Left ventricle myocardium inferior (tissue), 1 donor: ENCODE data around the gene VPS54. TPM values are rescaled to one million over a fixed set of nuclear protein-coding genes. Genes with fewer than 3 reads are reported as not detected.
"Not testable (repeated sequence)": the region's sequence is repeated elsewhere in the genome, so short reads cannot be mapped to it uniquely, and the experiment has no call there.

ENCODE experiments used
- DNase-seq: peaks from one replicate; pipeline ENCODE4 v3.0.0-alpha.2; 2020
- H3K27ac ChIP-seq: fragments of 200-600 bp; replicated peaks from 2 replicates; pipeline ENCODE4 v1.8.0; 2021
- H3K27me3 ChIP-seq: fragments of 200-600 bp; 2 replicates; pipeline ENCODE4 v1.8.0; 2021; ENCODE audit warnings: low read depth
- H3K36me3 ChIP-seq: fragments of 200-600 bp; 2 replicates; pipeline ENCODE4 v1.8.0; 2021
- H3K4me1 ChIP-seq: fragments of 200-600 bp; 2 replicates; pipeline ENCODE4 v1.8.0; 2021
- H3K4me3 ChIP-seq: fragments of 200-600 bp; 2 replicates; pipeline ENCODE4 v1.8.0; 2021; ENCODE audit warnings: mild to moderate bottlenecking, moderate library complexity
- H3K9me3 ChIP-seq: fragments of 200-600 bp; replicated peaks from 2 replicates; pipeline ENCODE4 v1.8.0; 2021
- intact Hi-C: fragments of 100-400 bp; cut with micrococcal nuclease; formaldehyde crosslinking; loops from one replicate; pipeline ENCODE4 v1.11.0; 2022
- total RNA-seq: library from RNA; stranded (reverse); fragmentation: NEBNext Ultra II Directional; extraction: Animal tissue kit (Norgen Biotek cat#: 25700); gene quantifications from one replicate; pipeline ENCODE4 v1.2.1, GENCODE V29; 2021
- TF ChIP-seq, protein P1 (sequence below): fragments of 200-600 bp; IDR thresholded peaks from 2 replicates; pipeline ENCODE4 v1.8.0; 2021; ENCODE audit warnings: antibody characterized with exemption, mild to moderate bottlenecking, borderline replicate concordance
- donor health status: DM: no; HTN: yes; CAD: no; lungs with severe emphysema.

Gene VPS54
- total RNA-seq, 1 donor from 2014 or later: 9.9 TPM

DNA sequence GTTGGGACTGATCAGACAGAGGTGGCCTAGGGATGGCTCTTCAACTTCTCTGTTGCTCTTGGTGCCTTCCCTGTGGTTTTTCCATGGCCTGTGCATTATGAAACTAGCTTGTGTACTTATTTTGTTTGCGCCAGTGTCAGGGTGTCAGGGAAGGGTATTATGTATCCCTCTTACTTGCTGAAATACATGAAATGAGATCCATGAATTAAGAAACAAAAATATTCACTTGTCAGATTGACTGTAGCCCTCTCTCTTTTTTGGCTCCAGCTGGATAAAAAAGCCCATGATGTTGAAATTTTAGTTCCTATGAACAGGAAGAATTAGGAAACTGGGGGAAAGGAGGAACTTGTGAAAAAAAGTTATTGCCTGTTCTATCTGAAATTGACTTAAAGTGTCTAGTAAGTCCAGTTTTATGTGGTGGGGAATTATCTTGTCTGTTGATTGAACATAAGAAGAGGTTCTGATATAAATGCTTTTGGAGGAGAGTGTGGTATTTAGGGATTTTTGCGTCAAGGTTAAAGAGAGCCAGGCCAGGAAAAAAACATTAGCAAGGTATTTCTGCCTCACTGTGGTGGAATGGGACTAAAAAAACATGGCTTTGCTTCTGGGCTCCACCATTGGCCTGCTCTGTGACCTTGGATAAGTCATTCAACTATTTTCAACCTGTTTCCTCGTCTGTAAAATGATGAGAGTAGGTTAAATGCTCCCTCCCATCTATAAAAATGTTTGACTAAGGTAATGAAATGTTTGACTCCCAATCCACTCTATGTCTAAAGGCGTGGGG is 165.5 kb downstream of the VPS54 start:
- peaks cover 30% of the 10 kb centered on the region for H3K36me3 ChIP-seq
- H3K9me3 ChIP-seq: no peaks in the 10 kb centered on the region
- no peak for DNase-seq
- TF ChIP-seq, protein P1, sequence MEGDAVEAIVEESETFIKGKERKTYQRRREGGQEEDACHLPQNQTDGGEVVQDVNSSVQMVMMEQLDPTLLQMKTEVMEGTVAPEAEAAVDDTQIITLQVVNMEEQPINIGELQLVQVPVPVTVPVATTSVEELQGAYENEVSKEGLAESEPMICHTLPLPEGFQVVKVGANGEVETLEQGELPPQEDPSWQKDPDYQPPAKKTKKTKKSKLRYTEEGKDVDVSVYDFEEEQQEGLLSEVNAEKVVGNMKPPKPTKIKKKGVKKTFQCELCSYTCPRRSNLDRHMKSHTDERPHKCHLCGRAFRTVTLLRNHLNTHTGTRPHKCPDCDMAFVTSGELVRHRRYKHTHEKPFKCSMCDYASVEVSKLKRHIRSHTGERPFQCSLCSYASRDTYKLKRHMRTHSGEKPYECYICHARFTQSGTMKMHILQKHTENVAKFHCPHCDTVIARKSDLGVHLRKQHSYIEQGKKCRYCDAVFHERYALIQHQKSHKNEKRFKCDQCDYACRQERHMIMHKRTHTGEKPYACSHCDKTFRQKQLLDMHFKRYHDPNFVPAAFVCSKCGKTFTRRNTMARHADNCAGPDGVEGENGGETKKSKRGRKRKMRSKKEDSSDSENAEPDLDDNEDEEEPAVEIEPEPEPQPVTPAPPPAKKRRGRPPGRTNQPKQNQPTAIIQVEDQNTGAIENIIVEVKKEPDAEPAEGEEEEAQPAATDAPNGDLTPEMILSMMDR: no peak
- H3K4me3 ChIP-seq: no peak overlapping the region
- H3K4me1 ChIP-seq: peaks cover 78% of the 10 kb centered on the region
- peak overlapping the region; percentile 52 for H3K27ac ChIP-seq
- intact Hi-C loops: no loop called here
- no peaks in the 10 kb centered on the region for H3K27me3 ChIP-seq

DNA sequence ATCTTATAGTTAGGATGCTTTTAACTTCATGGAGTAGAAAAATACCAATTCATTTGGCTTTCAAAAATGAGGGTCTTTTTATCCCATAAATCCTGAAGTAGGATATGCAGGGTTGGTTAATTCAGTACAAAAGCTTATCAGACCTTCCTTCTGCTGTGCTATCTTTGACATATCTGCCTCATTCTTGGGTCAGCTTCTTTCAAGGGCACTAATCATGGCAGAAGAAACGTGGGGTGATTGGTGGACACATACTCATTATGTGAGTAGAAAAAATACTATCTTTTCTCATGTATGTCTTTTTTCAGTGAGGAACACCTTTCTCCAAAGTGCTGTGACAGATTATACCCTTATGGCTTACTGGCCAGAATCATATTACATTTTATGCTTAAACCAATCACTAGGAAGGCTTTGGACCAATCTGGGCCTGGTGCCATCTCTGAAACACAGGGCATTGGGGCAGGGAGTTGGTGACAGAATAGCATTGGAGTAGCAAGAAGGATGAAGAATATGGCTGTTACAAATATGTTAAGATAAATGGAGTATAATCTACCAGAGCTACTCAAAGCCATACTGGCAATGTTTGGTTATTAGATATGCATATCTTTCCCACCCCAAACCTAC is 167.4 kb downstream of the VPS54 start:
- H3K27me3 ChIP-seq: no peaks in the 10 kb centered on the region
- intact Hi-C loops: no loop called here
- no peaks in the 10 kb centered on the region for H3K9me3 ChIP-seq
- H3K4me3 ChIP-seq: no peak overlapping the region
- TF ChIP-seq, protein P1: no peak
- peaks cover 11% of the 10 kb centered on the region for H3K36me3 ChIP-seq
- H3K4me1 ChIP-seq: peaks cover 94% of the 10 kb centered on the region
- no peak for DNase-seq
- no peak overlapping the region for H3K27ac ChIP-seq

DNA sequence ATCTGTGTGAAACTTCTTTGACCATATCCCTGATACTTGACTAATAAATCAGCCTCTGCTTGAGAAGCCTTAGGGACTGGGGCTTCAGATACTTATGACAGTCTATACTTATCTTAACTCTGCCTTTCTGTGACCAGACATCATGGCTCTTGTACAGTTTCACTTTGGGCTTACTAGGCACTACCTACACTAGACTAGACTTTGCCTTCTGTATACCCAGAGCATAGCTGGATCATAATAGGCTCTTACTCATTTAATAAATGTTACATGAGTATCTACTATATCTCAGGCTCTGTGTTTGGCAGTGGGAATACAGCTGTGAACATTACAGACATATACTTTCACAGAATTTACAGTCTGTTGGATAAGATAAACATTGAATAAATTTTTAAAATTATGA is 168.6 kb downstream of the VPS54 start:
- peaks cover 98% of the 10 kb centered on the region for H3K4me1 ChIP-seq
- no peak overlapping the region for H3K4me3 ChIP-seq
- no peaks in the 10 kb centered on the region for H3K36me3 ChIP-seq
- peak overlapping the region; percentile 97 for H3K27ac ChIP-seq
- H3K27me3 ChIP-seq: no peaks in the 10 kb centered on the region
- no peak for DNase-seq
- H3K9me3 ChIP-seq: no peaks in the 10 kb centered on the region
- TF ChIP-seq, protein P1: no peak
- intact Hi-C loops: no loop called here

DNA sequence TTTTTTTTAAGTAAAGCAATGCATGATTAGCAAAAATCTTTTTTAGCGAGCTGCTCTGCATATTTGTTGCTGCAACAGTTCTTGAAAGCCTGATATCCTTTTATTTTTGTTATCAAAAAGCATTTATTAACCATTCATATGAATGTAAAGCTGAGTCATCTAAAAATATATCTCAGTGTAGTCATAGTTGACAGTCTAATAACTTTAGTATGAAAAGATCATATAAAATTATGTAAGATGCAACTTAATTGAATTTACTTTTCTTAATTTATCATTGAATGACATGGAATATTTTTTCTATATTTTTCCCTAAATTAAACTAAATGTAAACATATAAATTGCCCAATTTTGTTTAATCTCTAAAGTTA is 169.0 kb downstream of the VPS54 start:
- H3K4me1 ChIP-seq: peaks cover 98% of the 10 kb centered on the region
- TF ChIP-seq, protein P1: no peak
- H3K27ac ChIP-seq: peak overlapping the region; percentile 97
- H3K9me3 ChIP-seq: no peaks in the 10 kb centered on the region
- intact Hi-C loops: no loop called here
- no peak overlapping the region for H3K4me3 ChIP-seq
- no peaks in the 10 kb centered on the region for H3K36me3 ChIP-seq
- H3K27me3 ChIP-seq: no peaks in the 10 kb centered on the region
- no peak for DNase-seq

DNA sequence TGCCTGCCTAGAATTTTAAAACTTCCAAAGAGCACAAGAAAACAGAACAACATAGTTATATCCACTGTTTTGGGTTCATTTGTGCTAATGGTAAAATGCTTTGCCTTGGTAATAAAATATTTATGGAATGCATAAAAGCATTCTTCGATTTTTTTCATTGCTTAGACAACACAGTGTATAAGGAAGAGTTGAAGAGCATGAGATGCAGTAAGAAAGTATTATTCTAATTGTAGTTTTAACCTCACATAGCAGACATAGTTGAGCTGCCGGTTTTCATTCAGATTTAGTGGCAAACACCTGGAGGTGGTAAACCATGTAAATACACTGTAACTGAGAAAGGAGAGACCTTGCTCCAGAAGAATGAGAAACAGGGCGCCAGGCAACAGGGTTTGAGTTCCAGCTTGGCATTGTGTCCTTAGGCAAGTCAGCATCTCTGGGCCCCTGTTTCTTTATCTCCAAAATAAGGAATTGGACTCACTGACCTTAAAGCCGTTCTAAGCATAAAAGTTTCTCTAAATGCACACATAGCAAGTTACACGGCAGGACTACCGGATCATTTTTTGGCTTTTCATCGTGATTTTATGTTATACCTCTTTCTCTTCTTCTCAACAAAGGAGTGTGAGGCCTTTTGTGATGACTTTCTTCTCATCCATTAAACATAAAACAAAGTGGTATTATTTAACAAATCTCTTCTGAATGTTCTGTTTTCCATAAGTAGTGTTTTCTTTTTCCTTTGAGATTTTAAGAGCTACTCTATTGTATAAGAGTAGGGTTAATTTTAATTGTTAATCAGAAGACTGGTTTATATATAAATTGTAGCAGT is 169.6 kb downstream of the VPS54 start:
- no peak for DNase-seq
- no peaks in the 10 kb centered on the region for H3K27me3 ChIP-seq
- H3K4me1 ChIP-seq: peaks cover 98% of the 10 kb centered on the region
- peak overlapping the region; percentile 97 for H3K27ac ChIP-seq
- no peaks in the 10 kb centered on the region for H3K36me3 ChIP-seq
- peak overlapping the region; percentile 1 for H3K4me3 ChIP-seq
- intact Hi-C loops: loop anchor here (10.0 kb wide), 1 partner anchor 155 kb away; no protein-coding TSS in a partner anchor
- TF ChIP-seq, protein P1: no peak
- no peaks in the 10 kb centered on the region for H3K9me3 ChIP-seq

DNA sequence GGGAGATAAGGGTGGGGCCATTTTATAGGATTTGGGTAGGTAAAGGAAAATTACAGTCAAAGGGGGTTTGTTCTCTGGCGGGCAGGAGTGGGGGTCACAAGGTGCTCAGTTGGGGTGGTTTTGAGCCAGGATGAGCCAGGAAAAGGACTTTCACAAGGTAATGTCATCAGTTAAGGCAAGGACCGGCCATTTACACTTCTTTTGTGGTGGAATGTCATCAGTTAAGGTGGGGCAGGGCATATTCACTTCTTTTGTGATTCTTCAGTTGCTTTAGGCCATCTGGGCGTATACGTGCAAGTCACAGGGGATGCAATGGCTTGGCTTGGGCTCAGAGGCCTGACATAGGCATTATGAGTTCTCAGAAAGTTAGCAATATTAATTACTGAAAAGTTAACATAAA is 171.7 kb downstream of the VPS54 start:
- intact Hi-C loops: loop anchor here (10.0 kb wide), 1 partner anchor 153 kb away; no protein-coding TSS in a partner anchor
- Histone ChIP-seq H3K27ac (peak overlapping the region; percentile 97), H3K4me1 (peaks cover 97% of the 10 kb centered on the region)
- not testable (repeated sequence) for H3K36me3 ChIP-seq, H3K9me3 ChIP-seq, H3K27me3 ChIP-seq, DNase-seq, H3K4me3 ChIP-seq
